ENCODE data around the gene CC2D1A.

DNA sequence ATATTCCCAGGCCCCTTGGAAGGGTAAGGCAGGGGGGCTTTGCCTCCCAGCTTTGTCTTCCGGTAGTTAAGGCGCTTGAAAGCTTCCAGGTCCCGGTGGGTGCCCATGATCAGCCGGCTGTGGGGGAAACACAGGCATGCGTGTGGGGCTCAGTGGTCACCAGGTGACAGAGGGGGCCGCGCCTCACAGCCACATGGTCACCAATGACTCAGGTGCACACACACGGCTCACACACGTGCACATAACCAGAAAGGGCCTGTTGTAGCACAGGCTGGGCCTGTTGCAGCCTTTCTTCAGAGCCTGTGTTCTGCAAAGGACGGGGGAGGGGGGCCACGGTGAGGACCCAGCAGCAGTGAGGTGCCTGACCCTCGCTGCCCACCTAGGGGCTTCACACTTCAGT, 23.2 kb upstream of the CC2D1A start:
- TF ChIP-seq CTCF (IDR thresholded peaks at IDR 0.05 in 8 of 11, conservative IDR thresholded peaks at IDR 0.05 in 3 of 11) (no peak), POLR2A (IDR thresholded peaks at IDR 0.05) (no peak), POLR2AphosphoS5 (IDR thresholded peaks at IDR 0.05) (no peak)

Measured in spleen (tissue), 7 donors.